GM12878 (cell line): ENCODE data around the gene TTYH3.

Source experiments
- CTCF ChIP-seq, 3 experiments: IDR thresholded peaks in 2 of 3; conservative IDR thresholded peaks in 1 of 3; 2 replicates each; pipeline ENCODE4 v1.5.1; 2011; ENCODE audit warnings: low read depth in 3 of 3, low read length in 3 of 3, mild to moderate bottlenecking in 3 of 3, control low read depth in 2 of 3, moderate library complexity in 2 of 3, inconsistent platforms in 1 of 3, mixed read lengths in 1 of 3; ENCODE audit not compliant: control insufficient read depth in 2 of 3, insufficient read depth in 1 of 3; ENCODE audit errors: extremely low read depth in 1 of 3
- EP300 ChIP-seq, 2 experiments: fragments of 150-350 bp in 1 of 2; IDR thresholded peaks; 2 replicates each; pipeline ENCODE4 v1.6.1; 2011 to 2012; ENCODE audit warnings: low read depth in 2 of 2, low read length in 2 of 2, borderline replicate concordance in 1 of 2, improper control_type of control experiment in 1 of 2, inconsistent platforms in 1 of 2; ENCODE audit not compliant: control insufficient read depth in 1 of 2
- JUNB ChIP-seq: IDR thresholded peaks from 2 replicates; pipeline ENCODE4 v1.6.1; 2016; ENCODE audit warnings: antibody characterized with exemption, mild to moderate bottlenecking
- PKNOX1 ChIP-seq: fragments of 450-650 bp; IDR thresholded peaks from 2 replicates; pipeline ENCODE4 v1.6.1; 2016; ENCODE audit warnings: mild to moderate bottlenecking
- POLR2A ChIP-seq: IDR thresholded peaks from 2 replicates; pipeline ENCODE4 v1.6.1; 2011; ENCODE audit warnings: low read depth, mild to moderate bottlenecking, low read length
- RCOR1 ChIP-seq: conservative IDR thresholded peaks from 2 replicates; pipeline ENCODE4 v1.6.1; 2012; ENCODE audit warnings: low read depth, low read length, improper control_type of control experiment
- RFX5 ChIP-seq: IDR thresholded peaks from 2 replicates; pipeline ENCODE4 v1.6.1; 2011; ENCODE audit warnings: low read depth, low read length, improper control_type of control experiment
- TCF7 ChIP-seq: IDR thresholded peaks from 2 replicates; pipeline ENCODE4 v1.6.1; 2014; ENCODE audit warnings: antibody characterized with exemption, borderline replicate concordance

GRCh38 chr7:2701424-2701823 is 69.6 kb downstream of the TTYH3 start:
- TF ChIP-seq POLR2A (no peak), CTCF (IDR thresholded peaks at IDR 0.05 in 2 of 3, conservative IDR thresholded peaks at IDR 0.05 in 1 of 3; ENCODE audit: control insufficient read depth in 2 of 3, extremely low read depth in 1 of 3, insufficient read depth in 1 of 3, low read depth in 3 of 3, low read length in 3 of 3) (no peak), RFX5 (no peak), EP300 (IDR thresholded peaks at IDR 0.05; ENCODE audit: borderline replicate concordance in 1 of 2, control insufficient read depth in 1 of 2, low read depth in 2 of 2, low read length in 2 of 2) (no peak), RCOR1 (no peak), TCF7 (no peak), JUNB (no peak), PKNOX1 (no peak)
